GM23338 (cell line): ENCODE results near the gene GMPPA. TPM values are rescaled to one million over a fixed set of nuclear protein-coding genes. Genes with fewer than 3 reads are reported as not detected.

Source experiments
- ATAC-seq: fragments of 200-7000 bp; cut with Tn5 transposase; 3 replicates; pipeline ENCODE4 v1.9.1; 2020
- DNase-seq: peaks from one replicate; pipeline ENCODE4 v3.0.0-alpha.2; 2015; ENCODE audit warnings: low spot score
- H2AFZ ChIP-seq: fragments of 200-600 bp; sonication (generic); 2 replicates; pipeline ENCODE4 v1.8.0; 2016; ENCODE audit warnings: antibody characterized with exemption, mild to moderate bottlenecking, moderate library complexity
- H3F3A ChIP-seq: fragments of 200-600 bp; sonication (generic); replicated peaks from 2 replicates; pipeline ENCODE4 v1.8.0; 2017; ENCODE audit warnings: antibody characterized with exemption, mixed run types, low read depth
- H3K27ac ChIP-seq: fragments of 200-600 bp; sonication (generic); 2 replicates; pipeline ENCODE4 v1.6.1; 2016; ENCODE audit warnings: low read depth
- H3K27me3 ChIP-seq: fragments of 200-600 bp; sonication (generic); 2 replicates; pipeline ENCODE4 v1.8.0; 2016; ENCODE audit warnings: mild to moderate bottlenecking, mixed run types, moderate library complexity; ENCODE audit not compliant: insufficient read depth
- H3K36me3 ChIP-seq: fragments of 200-600 bp; sonication (generic); 2 replicates; pipeline ENCODE4 v1.8.0; 2016; ENCODE audit warnings: mild to moderate bottlenecking; ENCODE audit not compliant: insufficient read depth
- H3K4me1 ChIP-seq: fragments of 200-600 bp; sonication (generic); 2 replicates; pipeline ENCODE4 v1.8.0; 2016; ENCODE audit warnings: mild to moderate bottlenecking, moderate library complexity; ENCODE audit not compliant: insufficient read depth
- H3K4me2 ChIP-seq: fragments of 200-600 bp; sonication (generic); 2 replicates; pipeline ENCODE4 v1.7.1; 2017; ENCODE audit warnings: mixed run types
- H3K4me3 ChIP-seq: fragments of 200-600 bp; sonication (generic); 2 replicates; pipeline ENCODE4 v1.6.1; 2016; ENCODE audit warnings: mixed run types
- H3K79me2 ChIP-seq: fragments of 200-600 bp; sonication (generic); replicated peaks from 2 replicates; pipeline ENCODE4 v1.8.0; 2017; ENCODE audit warnings: mild to moderate bottlenecking; ENCODE audit not compliant: insufficient read depth
- H3K9me2 ChIP-seq: fragments of 200-600 bp; sonication (generic); 2 replicates; pipeline ENCODE4 v1.8.0; 2017; ENCODE audit not compliant: insufficient read depth
- H4K20me1 ChIP-seq: fragments of 200-600 bp; sonication (generic); replicated peaks from 2 replicates; pipeline ENCODE4 v1.8.0; 2017; ENCODE audit warnings: mild to moderate bottlenecking; ENCODE audit not compliant: insufficient read depth
- H3K27ac Mint-ChIP-seq: 2 replicates; pipeline ENCODE4 v1.8.0; 2020; ENCODE audit warnings: inconsistent platforms, mild to moderate bottlenecking, moderate library complexity, mixed read lengths
- H3K27me3 Mint-ChIP-seq: 3 replicates; pipeline ENCODE4 v1.8.0; 2022; ENCODE audit warnings: low read depth, mild to moderate bottlenecking, moderate library complexity, mixed read lengths, inconsistent platforms; ENCODE audit not compliant: insufficient read depth, poor library complexity
- H3K36me3 Mint-ChIP-seq: 3 replicates; pipeline ENCODE4 v1.8.0; 2021; ENCODE audit warnings: low read depth, mild to moderate bottlenecking, inconsistent platforms, moderate library complexity, mixed read lengths
- H3K4me1 Mint-ChIP-seq: 3 replicates; pipeline ENCODE4 v1.8.0; 2020; ENCODE audit warnings: mild to moderate bottlenecking, inconsistent platforms, mixed read lengths
- H3K4me3 Mint-ChIP-seq: 3 replicates; pipeline ENCODE4 v1.8.0; 2021; ENCODE audit warnings: moderate library complexity, mild to moderate bottlenecking, inconsistent platforms, mixed read lengths
- H3K9me3 Mint-ChIP-seq: 3 replicates; pipeline ENCODE4 v1.8.0; 2020; ENCODE audit warnings: moderate library complexity, mild to moderate bottlenecking, inconsistent platforms, mixed read lengths
- CREB1 ChIP-seq: fragments of 250-450 bp; sonication (Bioruptor Pico); IDR thresholded peaks from 2 replicates; pipeline ENCODE4 v1.5.0; 2020; ENCODE audit warnings: low read depth, mild to moderate bottlenecking, moderate library complexity
- CTCF ChIP-seq, 2 experiments: fragments of 200-600 bp in 1 of 2; sonication (generic) in 1 of 2; conservative IDR thresholded peaks; 2 replicates each; pipeline versions ENCODE4 v1.5.1 to v1.6.1; 2016 to 2017; ENCODE audit warnings: antibody characterized with exemption in 2 of 2, low read depth in 2 of 2, mild to moderate bottlenecking in 2 of 2, moderate library complexity in 1 of 2
- EZH2phosphoT487 ChIP-seq: fragments of 200-600 bp; sonication (generic); IDR thresholded peaks from one replicate; pipeline ENCODE4 v1.8.1; 2018; ENCODE audit warnings: antibody characterized with exemption; ENCODE audit not compliant: unreplicated experiment
- JUNB ChIP-seq: IDR thresholded peaks from one replicate; pipeline ENCODE4 v1.6.1; 2016; ENCODE audit warnings: antibody characterized with exemption; ENCODE audit not compliant: unreplicated experiment
- NANOG ChIP-seq: IDR thresholded peaks from 2 replicates; pipeline ENCODE4 v1.6.1; 2016; ENCODE audit warnings: antibody characterized with exemption, borderline replicate concordance
- REST ChIP-seq: IDR thresholded peaks from one replicate; pipeline ENCODE4 v1.6.1; 2018; ENCODE audit warnings: antibody characterized with exemption; ENCODE audit not compliant: unreplicated experiment
- STAT1 ChIP-seq: IDR thresholded peaks from one replicate; pipeline ENCODE4 v1.6.1; 2016; ENCODE audit warnings: antibody characterized with exemption; ENCODE audit not compliant: unreplicated experiment
- ZNF114 ChIP-seq: fragments of 250-450 bp; sonication (Bioruptor Pico); IDR thresholded peaks from 2 replicates; pipeline ENCODE4 v1.5.0; 2020; ENCODE audit warnings: mild to moderate bottlenecking, moderate library complexity
- ZNF331 ChIP-seq: fragments of 250-450 bp; sonication (Bioruptor Pico); IDR thresholded peaks from 2 replicates; pipeline ENCODE4 v1.5.0; 2020; ENCODE audit warnings: low read depth, mild to moderate bottlenecking, moderate library complexity
- ZNF462 ChIP-seq: fragments of 250-450 bp; sonication (Bioruptor Pico); IDR thresholded peaks from 2 replicates; pipeline ENCODE4 v1.5.0; 2020; ENCODE audit warnings: mild to moderate bottlenecking, moderate library complexity
- polyA plus RNA-seq: library from polyadenylated mRNA; unstranded; fragments of >200 nt; fragmentation: Nextera tagmentation; extraction: Ambion mirVana; gene quantifications from 2 replicates; pipeline ENCODE4 v1.2.1, GENCODE V29; 2016
- total RNA-seq: library from RNA; depleted of rRNA; stranded (reverse); fragments of >200 nt; shearing (Covaris generic); gene quantifications from 2 replicates; pipeline ENCODE4 v1.2.3, GENCODE V29; 2014

The GMPPA gene
- total and polyA plus RNA-seq, 2 experiments from 2014 or later: 27.0 to 33.8 TPM

GRCh38 chr2:219472629-219473187 lies 26.0 kb upstream of the GMPPA start:
- ATAC-seq (no peak), DNase-seq (no peak)
- Mint-ChIP-seq H3K4me3 (no peak overlapping the region), H3K4me1 (peaks cover 22% of the 10 kb centered on the region), H3K36me3 (peaks cover 3% of the 10 kb centered on the region; the same call in 1 of the 3 replicates), H3K9me3 (no peaks in the 10 kb centered on the region; the same call in 2 of the 3 replicates), H3K27ac (no peak overlapping the region), H3K27me3 (peaks cover 22% of the 10 kb centered on the region)
- H3K4me3 ChIP-seq: no peak overlapping the region
- no peaks in the 10 kb centered on the region for H3K36me3 ChIP-seq
- H2AFZ ChIP-seq: no peak overlapping the region
- H3K9me2 ChIP-seq: no peaks in the 10 kb centered on the region
- no peak overlapping the region for H3K4me2 ChIP-seq
- H3K27me3 ChIP-seq: no peaks in the 10 kb centered on the region
- TF ChIP-seq JUNB: no peak
- TF ChIP-seq STAT1: no peak
- H4K20me1 ChIP-seq: no peaks in the 10 kb centered on the region
- H3K79me2 ChIP-seq: no peaks in the 10 kb centered on the region
- H3K4me1 ChIP-seq: peaks cover 11% of the 10 kb centered on the region; the same call in 1 of the 2 replicates
- no peak overlapping the region for H3K27ac ChIP-seq
- H3F3A ChIP-seq: no peaks in the 10 kb centered on the region; the same call in 1 of the 2 replicates

- peaks cover 20% of the 10 kb centered on the region for H3K27me3 Mint-ChIP-seq
- H3K4me3 Mint-ChIP-seq: no peak overlapping the region
- H3K27me3 ChIP-seq: no peaks in the 10 kb centered on the region
- H3F3A ChIP-seq: no peaks in the 10 kb centered on the region; the same call in 1 of the 2 replicates
- no peak overlapping the region for H3K4me3 ChIP-seq
- H3K36me3 ChIP-seq: no peaks in the 10 kb centered on the region
- peaks cover 11% of the 10 kb centered on the region; the same call in 1 of the 2 replicates for H3K4me1 ChIP-seq
- no peak for TF ChIP-seq ZNF331 (CRISPR knock-in tag)
- no peak for TF ChIP-seq NANOG
- no peak for TF ChIP-seq EZH2phosphoT487
- no peak for TF ChIP-seq CTCF (conservative IDR thresholded peaks at IDR 0.05; ENCODE audit: low read depth in 2 of 2)
- no peak for TF ChIP-seq ZNF462
- no peak for TF ChIP-seq ZNF114 (CRISPR knock-in tag)
- no peak for TF ChIP-seq CREB1 (CRISPR knock-in tag)
- no peak for TF ChIP-seq REST
- no peaks in the 10 kb centered on the region for H3K9me2 ChIP-seq
- peaks cover 25% of the 10 kb centered on the region for H3K4me1 Mint-ChIP-seq
- no peak overlapping the region for H2AFZ ChIP-seq
- no peak overlapping the region for H3K27ac Mint-ChIP-seq
- no peaks in the 10 kb centered on the region for H3K79me2 ChIP-seq
- H3K9me3 Mint-ChIP-seq: no peaks in the 10 kb centered on the region; the same call in 2 of the 3 replicates
- no peaks in the 10 kb centered on the region for H4K20me1 ChIP-seq
- ATAC-seq (no peak), DNase-seq (no peak)
- H3K27ac ChIP-seq: no peak overlapping the region
- H3K4me2 ChIP-seq: no peak overlapping the region
- H3K36me3 Mint-ChIP-seq: peaks cover 3% of the 10 kb centered on the region; the same call in 1 of the 3 replicates
Measured at GRCh38 chr2:219473511-219473910, 25.2 kb upstream of the GMPPA start.
